Measurements from ENCODE around the gene PSMG4.
A peak's percentile ranks its signal among the peaks of the same experiment; 100 is the strongest.

The PSMG4 gene

DNA sequence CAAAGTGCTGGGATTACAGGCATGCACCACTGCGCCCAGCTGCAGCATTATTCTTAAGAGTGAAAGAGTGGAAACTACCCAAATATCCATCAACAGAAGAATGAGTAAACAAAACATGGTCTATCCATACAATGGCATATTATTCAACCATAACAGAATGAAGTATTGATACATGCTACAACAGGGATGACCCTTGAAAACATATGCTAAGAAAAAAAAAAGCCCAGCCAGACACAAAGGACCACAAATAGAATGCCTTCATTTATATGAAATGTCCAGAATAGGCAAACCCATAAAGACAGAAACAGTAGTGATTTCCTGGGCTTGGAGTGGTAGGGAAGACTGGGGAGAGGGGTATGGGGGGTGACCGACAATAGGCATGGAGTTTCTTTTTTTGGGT lies 38.4 kb upstream of the PSMG4 start:
- no peak overlapping the region for H3K4me3 ChIP-seq (ENCODE audit: insufficient read depth, low read depth, low read length, poor library complexity, severe bottlenecking)
- H3K27me3 ChIP-seq (replicated peaks; ENCODE audit: control insufficient read depth, insufficient read depth, low read length, poor library complexity, severe bottlenecking): peaks cover 6% of the 10 kb centered on the region
- no peaks in the 10 kb centered on the region for H3K4me1 ChIP-seq (ENCODE audit: control insufficient read depth, insufficient read depth, low read length, poor library complexity, severe bottlenecking)
- no peak overlapping the region for H3K27ac ChIP-seq (ENCODE audit: insufficient read depth, low read length, poor library complexity, severe bottlenecking)
- no peak for DNase-seq
- no peaks in the 10 kb centered on the region for H3K36me3 ChIP-seq (ENCODE audit: control insufficient read depth, insufficient read depth, low read length)
- no peaks in the 10 kb centered on the region for H3K9me3 ChIP-seq (ENCODE audit: control insufficient read depth, low read length)

GRCh38 chr6:3221578-3221977 lies 37.2 kb upstream of the PSMG4 start:
- Histone ChIP-seq H3K27ac (ENCODE audit: insufficient read depth, low read length, poor library complexity, severe bottlenecking) (no peak overlapping the region), H3K27me3 (replicated peaks; ENCODE audit: control insufficient read depth, insufficient read depth, low read length, poor library complexity, severe bottlenecking) (peaks cover 2% of the 10 kb centered on the region), H3K4me3 (ENCODE audit: insufficient read depth, low read depth, low read length, poor library complexity, severe bottlenecking) (no peak overlapping the region), H3K4me1 (ENCODE audit: control insufficient read depth, insufficient read depth, low read length, poor library complexity, severe bottlenecking) (peaks cover under 1% of the 10 kb centered on the region), H3K36me3 (ENCODE audit: control insufficient read depth, insufficient read depth, low read length) (no peaks in the 10 kb centered on the region), H3K9me3 (ENCODE audit: control insufficient read depth, low read length) (no peaks in the 10 kb centered on the region)
- DNase-seq: no peak

GRCh38 chr6:3222506-3223038 lies 36.2 kb upstream of the PSMG4 start:
- Histone ChIP-seq H3K4me3 (ENCODE audit: insufficient read depth, low read depth, low read length, poor library complexity, severe bottlenecking) (no peak overlapping the region), H3K27ac (ENCODE audit: insufficient read depth, low read length, poor library complexity, severe bottlenecking) (no peak overlapping the region), H3K4me1 (ENCODE audit: control insufficient read depth, insufficient read depth, low read length, poor library complexity, severe bottlenecking) (peaks cover 11% of the 10 kb centered on the region), H3K9me3 (ENCODE audit: control insufficient read depth, low read length) (no peaks in the 10 kb centered on the region), H3K36me3 (ENCODE audit: control insufficient read depth, insufficient read depth, low read length) (no peaks in the 10 kb centered on the region), H3K27me3 (replicated peaks; ENCODE audit: control insufficient read depth, insufficient read depth, low read length, poor library complexity, severe bottlenecking) (peaks cover 10% of the 10 kb centered on the region)
- DNase-seq: no peak

DNA sequence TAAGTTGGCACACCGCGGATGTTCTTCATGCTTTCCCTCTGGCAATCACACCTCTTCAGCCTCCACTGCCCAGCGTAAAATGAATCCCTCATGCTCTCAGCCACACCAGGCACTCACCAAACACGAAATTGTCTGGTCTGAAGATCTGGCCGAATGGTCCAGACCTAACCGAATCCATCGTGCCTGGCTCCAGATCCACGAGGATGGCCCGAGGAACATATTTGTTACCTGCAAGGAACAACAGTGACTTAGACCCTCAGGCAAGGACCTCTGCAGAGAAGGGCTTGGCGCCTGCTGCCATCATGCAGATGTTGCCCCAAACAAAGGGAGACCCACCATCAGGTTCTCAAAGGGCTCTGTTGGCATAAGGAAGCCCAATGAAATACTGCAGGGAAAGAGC lies 32.7 kb upstream of the PSMG4 start:
- Histone ChIP-seq H3K27me3 (replicated peaks; ENCODE audit: control insufficient read depth, insufficient read depth, low read length, poor library complexity, severe bottlenecking) (peaks cover 44% of the 10 kb centered on the region), H3K27ac (ENCODE audit: insufficient read depth, low read length, poor library complexity, severe bottlenecking) (no peak overlapping the region), H3K4me3 (ENCODE audit: insufficient read depth, low read depth, low read length, poor library complexity, severe bottlenecking) (no peak overlapping the region), H3K36me3 (ENCODE audit: control insufficient read depth, insufficient read depth, low read length) (no peaks in the 10 kb centered on the region), H3K9me3 (ENCODE audit: control insufficient read depth, low read length) (no peaks in the 10 kb centered on the region), H3K4me1 (ENCODE audit: control insufficient read depth, insufficient read depth, low read length, poor library complexity, severe bottlenecking) (peaks cover 42% of the 10 kb centered on the region)
- DNase-seq: no peak

DNA sequence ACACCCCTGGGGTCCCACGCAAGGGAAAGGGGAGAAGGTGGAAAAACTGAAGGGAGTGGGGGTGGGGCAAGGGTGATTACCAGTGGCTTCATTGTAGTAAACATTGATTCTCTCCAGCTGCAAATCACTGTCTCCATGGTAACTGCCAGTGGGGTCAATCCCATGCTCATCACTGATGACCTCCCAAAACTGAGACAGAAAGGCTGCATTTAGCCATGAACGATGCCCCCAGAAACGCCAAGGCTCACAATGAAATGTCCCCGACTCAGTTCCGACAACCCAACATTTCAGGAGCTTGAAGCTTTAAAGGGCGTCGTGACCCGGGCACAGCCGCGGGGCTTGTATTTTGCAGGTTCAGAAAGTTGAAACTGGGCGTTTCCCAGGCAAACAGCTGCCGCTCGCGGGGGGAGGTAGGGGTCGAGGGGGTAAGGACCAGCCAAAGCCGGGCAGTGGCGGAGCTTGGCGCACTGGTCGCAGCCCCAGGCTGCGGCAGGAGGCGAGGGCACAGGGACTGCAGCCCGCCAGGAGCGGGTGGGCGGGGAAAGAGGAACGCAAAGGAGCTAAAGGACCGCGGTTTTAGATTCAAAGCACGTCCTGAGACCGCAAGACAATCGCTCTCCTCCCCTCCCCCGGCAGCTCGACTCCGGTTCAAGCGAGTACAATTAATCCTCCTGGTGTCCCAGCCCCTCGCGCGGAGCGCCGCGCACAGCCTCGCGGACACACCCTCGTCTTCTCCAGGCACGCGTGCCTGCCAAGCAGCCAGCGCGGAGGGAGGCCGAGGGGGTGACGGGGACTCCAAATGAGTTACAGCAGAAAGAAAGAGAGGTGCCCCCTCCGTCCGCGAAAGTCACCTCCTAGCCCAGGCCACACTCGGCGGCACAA lies 32.0 kb upstream of the PSMG4 start:
- Histone ChIP-seq H3K4me3 (ENCODE audit: insufficient read depth, low read depth, low read length, poor library complexity, severe bottlenecking) (peak overlapping the region; percentile 40), H3K36me3 (ENCODE audit: control insufficient read depth, insufficient read depth, low read length) (no peaks in the 10 kb centered on the region), H3K27ac (ENCODE audit: insufficient read depth, low read length, poor library complexity, severe bottlenecking) (no peak overlapping the region), H3K27me3 (replicated peaks; ENCODE audit: control insufficient read depth, insufficient read depth, low read length, poor library complexity, severe bottlenecking) (peaks cover 51% of the 10 kb centered on the region), H3K9me3 (ENCODE audit: control insufficient read depth, low read length) (no peaks in the 10 kb centered on the region), H3K4me1 (ENCODE audit: control insufficient read depth, insufficient read depth, low read length, poor library complexity, severe bottlenecking) (peaks cover 49% of the 10 kb centered on the region)
- DNase-seq: no peak

- Histone ChIP-seq H3K27ac (ENCODE audit: insufficient read depth, low read length, poor library complexity, severe bottlenecking) (no peak within 1 kb of the TSS), H3K27me3 (replicated peaks; ENCODE audit: control insufficient read depth, insufficient read depth, low read length, poor library complexity, severe bottlenecking) (peaks cover 58% of the 10 kb centered on the region), H3K9me3 (ENCODE audit: control insufficient read depth, low read length) (no peaks in the 10 kb centered on the region), H3K36me3 (ENCODE audit: control insufficient read depth, insufficient read depth, low read length) (no peaks in the 10 kb centered on the region), H3K4me3 (ENCODE audit: insufficient read depth, low read depth, low read length, poor library complexity, severe bottlenecking) (peak within 1 kb of the TSS; percentile 40), H3K4me1 (ENCODE audit: control insufficient read depth, insufficient read depth, low read length, poor library complexity, severe bottlenecking) (peaks cover 52% of the 10 kb centered on the region)
- DNase-seq: no peak
These were observed 31.2 kb upstream of the PSMG4 start, which contains the start of gene TUBB2B for GRCh38 chr6:3227363-3228045. Gene TUBB2B (minus strand): TSS chr6:3227653. CDS start chr6:3227543, 110 bp downstream.

- H3K27me3 ChIP-seq (replicated peaks; ENCODE audit: control insufficient read depth, insufficient read depth, low read length, poor library complexity, severe bottlenecking): peaks cover 61% of the 10 kb centered on the region
- H3K36me3 ChIP-seq (ENCODE audit: control insufficient read depth, insufficient read depth, low read length): no peaks in the 10 kb centered on the region
- H3K9me3 ChIP-seq (ENCODE audit: control insufficient read depth, low read length): no peaks in the 10 kb centered on the region
- H3K4me1 ChIP-seq (ENCODE audit: control insufficient read depth, insufficient read depth, low read length, poor library complexity, severe bottlenecking): peaks cover 52% of the 10 kb centered on the region
- no peak overlapping the region for H3K27ac ChIP-seq (ENCODE audit: insufficient read depth, low read length, poor library complexity, severe bottlenecking)
- no peak for DNase-seq
- peak overlapping the region; percentile 40 for H3K4me3 ChIP-seq (ENCODE audit: insufficient read depth, low read depth, low read length, poor library complexity, severe bottlenecking)
These were observed 30.6 kb upstream of the PSMG4 start for GRCh38 chr6:3228046-3228671.

DNA sequence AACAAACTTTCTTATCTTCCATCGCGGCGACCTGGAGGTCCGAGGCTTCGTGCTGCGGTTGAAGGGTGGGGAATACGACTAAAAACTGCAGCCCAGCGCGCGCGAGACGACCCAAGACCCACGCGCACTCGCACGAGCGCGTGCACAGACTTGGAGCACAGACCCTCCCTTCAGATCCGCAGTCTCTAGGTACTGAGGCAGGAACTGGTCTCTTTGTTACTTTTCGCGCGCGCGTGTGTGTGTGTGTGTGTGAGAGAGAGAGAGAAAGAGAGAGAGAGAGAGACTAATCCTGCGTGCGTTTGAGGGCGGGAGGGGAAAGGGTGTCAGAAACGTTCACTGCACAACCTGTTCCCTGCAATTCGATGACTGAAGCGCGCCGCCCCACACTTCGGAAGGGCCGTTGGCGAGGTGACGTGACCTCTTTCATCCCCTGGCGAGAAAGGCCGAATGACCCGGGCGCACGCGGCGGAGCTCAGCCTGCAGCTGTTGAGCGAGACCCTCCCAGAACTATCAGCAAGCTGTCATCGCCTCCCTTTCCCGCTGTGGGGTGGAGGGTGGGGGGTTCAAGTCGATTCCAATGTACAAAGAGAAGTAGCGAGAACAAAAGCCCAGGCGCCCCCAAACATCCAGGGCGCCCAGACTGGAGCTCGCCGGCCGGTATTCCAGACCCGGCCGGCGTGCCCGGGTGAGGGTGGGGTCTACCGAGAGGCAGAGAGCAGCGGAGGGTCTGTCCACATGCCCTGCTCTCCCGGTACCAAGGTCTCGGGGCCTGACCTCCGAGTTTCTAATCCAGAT lies 29.8 kb upstream of the PSMG4 start:
- Histone ChIP-seq H3K27ac (ENCODE audit: insufficient read depth, low read length, poor library complexity, severe bottlenecking) (no peak overlapping the region), H3K9me3 (ENCODE audit: control insufficient read depth, low read length) (no peaks in the 10 kb centered on the region), H3K4me1 (ENCODE audit: control insufficient read depth, insufficient read depth, low read length, poor library complexity, severe bottlenecking) (peaks cover 52% of the 10 kb centered on the region), H3K27me3 (replicated peaks; ENCODE audit: control insufficient read depth, insufficient read depth, low read length, poor library complexity, severe bottlenecking) (peaks cover 61% of the 10 kb centered on the region), H3K4me3 (ENCODE audit: insufficient read depth, low read depth, low read length, poor library complexity, severe bottlenecking) (peak overlapping the region; percentile 41), H3K36me3 (ENCODE audit: control insufficient read depth, insufficient read depth, low read length) (no peaks in the 10 kb centered on the region)
- no peak for DNase-seq

- peaks cover 52% of the 10 kb centered on the region for H3K4me1 ChIP-seq (ENCODE audit: control insufficient read depth, insufficient read depth, low read length, poor library complexity, severe bottlenecking)
- no peaks in the 10 kb centered on the region for H3K36me3 ChIP-seq (ENCODE audit: control insufficient read depth, insufficient read depth, low read length)
- H3K4me3 ChIP-seq (ENCODE audit: insufficient read depth, low read depth, low read length, poor library complexity, severe bottlenecking): peak overlapping the region; percentile 41
- H3K9me3 ChIP-seq (ENCODE audit: control insufficient read depth, low read length): no peaks in the 10 kb centered on the region
- DNase-seq: no peak
- peaks cover 61% of the 10 kb centered on the region for H3K27me3 ChIP-seq (replicated peaks; ENCODE audit: control insufficient read depth, insufficient read depth, low read length, poor library complexity, severe bottlenecking)
- no peak overlapping the region for H3K27ac ChIP-seq (ENCODE audit: insufficient read depth, low read length, poor library complexity, severe bottlenecking)
These were observed 29.1 kb upstream of the PSMG4 start for GRCh38 chr6:3229566-3230178.

Measured in effector memory CD4-positive, alpha-beta T cell (primary cell).